Endothelial cell of umbilical vein (primary cell): Measurements from ENCODE around the gene TMPRSS6. TPM values are rescaled to one million over a fixed set of nuclear protein-coding genes. Genes with fewer than 3 reads are reported as not detected.

ENCODE experiments used
- Bru-seq: library from RNA; stranded (reverse); fragments of 400-500 nt; gene quantifications from one replicate; lab custom pipeline; 2021; lab: Mats Ljungman, UMichigan
- BruChase-seq, 2 experiments: library from RNA; stranded (reverse); fragments of 400-500 nt; gene quantifications; one replicate each; lab custom pipeline; 2021; lab: Mats Ljungman, UMichigan
- BruUV-seq: library from RNA; stranded (reverse); fragments of 400-500 nt; replicated peaks from 2 replicates; lab custom pipeline; 2021; lab: Mats Ljungman, UMichigan
- CTCF ChIA-PET: fragments of 300-600, 350-600 bp; sonication (Branson Sonifier 250); formaldehyde crosslinking; loops from one replicate; lab custom pipeline; 2021; ENCODE audit warnings: antibody characterized with exemption, inconsistent platforms; lab: Charles Lee
- POLR2A ChIA-PET: fragments of 300-600, 350-600 bp; sonication (Branson Sonifier 250); formaldehyde crosslinking; loops from one replicate; lab custom pipeline; 2021; ENCODE audit warnings: antibody characterized with exemption, inconsistent platforms; lab: Charles Lee
- DNase-seq: peaks from one replicate; pipeline ENCODE4 v3.0.0-alpha.2; 2011; ENCODE audit warnings: low read depth, low spot score
- FAIRE-seq: peaks from 2 replicates; lab custom pipeline; 2011; peaks lifted over from hg19 to GRCh38; lab: Jason Lieb, UNC
- H2AFZ ChIP-seq: 2 replicates; pipeline ENCODE4 v1.6.0; 2012; ENCODE audit warnings: low read depth, low read length, control low read depth, inconsistent platforms
- H3K27ac ChIP-seq: 2 replicates; pipeline ENCODE4 v1.5.1; 2011; ENCODE audit warnings: low read depth, mild to moderate bottlenecking, control low read depth, low read length, moderate library complexity; ENCODE audit not compliant: insufficient read depth
- H3K27me3 ChIP-seq, 2 experiments: 2 replicates each; pipeline versions ENCODE4 v1.6.0 to v1.6.1; 2011; ENCODE audit warnings: low read length in 2 of 2, mixed read lengths in 1 of 2; ENCODE audit not compliant: control insufficient read depth in 2 of 2, insufficient read depth in 2 of 2
- H3K36me3 ChIP-seq, 2 experiments: 2 replicates in 1 of 2; 3 replicates in 1 of 2; pipeline ENCODE4 v1.5.1; 2011; ENCODE audit warnings: low read length in 2 of 2, mild to moderate bottlenecking in 1 of 2, moderate library complexity in 1 of 2; ENCODE audit not compliant: control insufficient read depth in 2 of 2, insufficient read depth in 2 of 2; ENCODE audit errors: extremely low read depth in 1 of 2
- H3K4me1 ChIP-seq: 3 replicates; pipeline ENCODE4 v1.5.1; 2011; ENCODE audit warnings: mild to moderate bottlenecking, low read length; ENCODE audit not compliant: control insufficient read depth, insufficient read depth; ENCODE audit errors: extremely low read depth
- H3K4me2 ChIP-seq: 2 replicates; pipeline ENCODE4 v1.6.1; 2011; ENCODE audit warnings: low read length, control low read depth, mixed read lengths; ENCODE audit not compliant: insufficient read depth
- H3K4me3 ChIP-seq, 3 experiments: fragments of 200-600 bp in 1 of 3; sonication (generic), shearing (Covaris generic) in 1 of 3; replicated peaks in 1 of 3; 2 replicates each; pipeline ENCODE4 v1.5.1; 2011 to 2016; ENCODE audit warnings: control low read depth in 3 of 3, low read length in 3 of 3, mild to moderate bottlenecking in 2 of 3, inconsistent platforms in 1 of 3, low read depth in 1 of 3, moderate library complexity in 1 of 3; ENCODE audit not compliant: insufficient read depth in 1 of 3
- H3K79me2 ChIP-seq: 2 replicates; pipeline ENCODE4 v1.6.0; 2012; ENCODE audit warnings: low read length, inconsistent platforms; ENCODE audit not compliant: control insufficient read depth, insufficient read depth
- H3K9ac ChIP-seq: replicated peaks from 2 replicates; pipeline ENCODE3; 2011; ENCODE audit warnings: low read length, control low read depth; ENCODE audit not compliant: insufficient read depth; ENCODE audit errors: extremely low read depth
- H3K9me1 ChIP-seq: replicated peaks from 3 replicates; pipeline ENCODE4 v1.6.0; 2011; ENCODE audit warnings: mild to moderate bottlenecking, low read length; ENCODE audit not compliant: control insufficient read depth, insufficient read depth; ENCODE audit errors: extremely low read depth
- H3K9me3 ChIP-seq: replicated peaks from 2 replicates; pipeline ENCODE4 v1.5.1; 2012; ENCODE audit warnings: low read length, inconsistent platforms; ENCODE audit not compliant: control insufficient read depth, insufficient read depth
- H4K20me1 ChIP-seq: replicated peaks from 2 replicates; pipeline ENCODE3; 2011; ENCODE audit warnings: mild to moderate bottlenecking, low read length; ENCODE audit not compliant: control insufficient read depth, insufficient read depth; ENCODE audit errors: extremely low read depth
- CTCF ChIP-seq, 2 donors: IDR thresholded peaks; 1 replicate in 1 of 2; 2 replicates in 1 of 2; pipeline ENCODE4 v1.5.1; 2011; ENCODE audit warnings: low read length in 2 of 2, mild to moderate bottlenecking in 2 of 2, moderate library complexity in 2 of 2, control low read depth in 1 of 2, inconsistent platforms in 1 of 2, low read depth in 1 of 2; ENCODE audit not compliant: insufficient read depth in 1 of 2; ENCODE audit errors: extremely low read depth in 1 of 2
- EZH2 ChIP-seq: IDR thresholded peaks from 2 replicates; pipeline ENCODE4 v1.6.1; 2012; ENCODE audit warnings: borderline replicate concordance, low read depth, mild to moderate bottlenecking, moderate library complexity, low read length, inconsistent platforms; ENCODE audit not compliant: severe bottlenecking
- FOS ChIP-seq: IDR thresholded peaks from 2 replicates; pipeline ENCODE4 v1.6.1; 2011; ENCODE audit warnings: mild to moderate bottlenecking, low read length, moderate library complexity, borderline replicate concordance; ENCODE audit not compliant: insufficient read depth
- GATA2 ChIP-seq: IDR thresholded peaks from 2 replicates; pipeline ENCODE4 v1.7.0; 2011; ENCODE audit warnings: low read depth, mild to moderate bottlenecking, moderate library complexity, mixed read lengths, low read length; ENCODE audit not compliant: insufficient read length, insufficient read depth
- JUN ChIP-seq: IDR thresholded peaks from 2 replicates; pipeline ENCODE4 v1.6.1; 2011; ENCODE audit warnings: borderline replicate concordance, low read depth; ENCODE audit not compliant: insufficient read length, insufficient read depth
- MAX ChIP-seq: IDR thresholded peaks from 2 replicates; pipeline ENCODE4 v1.6.1; 2011; ENCODE audit not compliant: insufficient read depth, insufficient read length
- MYC ChIP-seq: IDR thresholded peaks from one replicate; pipeline ENCODE4 v1.6.1; 2011; ENCODE audit warnings: mild to moderate bottlenecking, low read depth, low read length
- POLR2A ChIP-seq: IDR thresholded peaks from 2 replicates; pipeline ENCODE4 v1.6.1; 2012; ENCODE audit warnings: low read depth, mild to moderate bottlenecking, control low read depth, low read length
- POLR2AphosphoS5 ChIP-seq: IDR thresholded peaks from 2 replicates; pipeline ENCODE4 v1.6.1; 2012; ENCODE audit warnings: low read depth, mild to moderate bottlenecking, control low read depth, low read length, moderate library complexity; ENCODE audit not compliant: insufficient read depth
- dilution Hi-C: fragments of 300-500 bp; cut with MboI; formaldehyde crosslinking; loops from one replicate; pipeline ENCODE4 v1.15.0; 2019; ENCODE audit warnings: low sequenced_read_pairs; ENCODE audit not compliant: extremely low pct_ligation_motif_present
- intact Hi-C: fragments of 100-400 bp; cut with micrococcal nuclease; formaldehyde crosslinking; loops from one replicate; pipeline ENCODE4 v1.10.0; 2022
- long read RNA-seq: library from polyadenylated mRNA; stranded (forward); transcript quantifications from one replicate; pipeline ENCODE4 v2.0.0, GENCODE V29; 2021
- polyA minus RNA-seq, 3 experiments: library from RNA; depleted of rRNA, polyadenylated mRNA; stranded (reverse); fragments of >200 nt; gene quantifications; 1 replicate in 1 of 3; 2 replicates in 2 of 3; pipeline ENCODE4 v1.2.3, GENCODE V29; 2011
- polyA plus RNA-seq, 4 experiments: library from polyadenylated mRNA; depleted of rRNA in 3 of 4; stranded (reverse) in 3 of 4; unstranded in 1 of 4; fragments of >200 nt; gene quantifications; 2 replicates each; pipeline versions ENCODE4 v1.2.1 to v1.2.3, GENCODE V29; 2011 to 2012; ENCODE audit warnings: missing spikeins in 1 of 4
- total RNA-seq: library from RNA; stranded (reverse); gene quantifications from 2 replicates; pipeline ENCODE4 v1.2.3, GENCODE V29; 2021

Gene TMPRSS6
- not detected in 2 replicates for total RNA-seq
- polyA plus RNA-seq: not detected in 2 replicates
- polyA plus RNA-seq (2011; cell fraction: cytosol; rRNA removed): not detected in 2 replicates
- polyA plus RNA-seq (2011; cell fraction: nucleus; rRNA removed): not detected in 2 replicates
- polyA plus RNA-seq (2012): 0.05 and 0.13 TPM in 2 replicates
- polyA minus RNA-seq: not detected in 2 replicates
- not detected for polyA minus RNA-seq (2011; cell fraction: cytosol; rRNA and poly(A)+ RNA removed)
- not detected in 2 replicates for polyA minus RNA-seq (2011; cell fraction: nucleus; rRNA and poly(A)+ RNA removed)
- not detected for Bru-seq, nascent RNA
- not detected for BruChase-seq, experiment 1, labeled RNA remaining after a 6-hour chase
- BruChase-seq, experiment 2, labeled RNA remaining after a 2-hour chase: percentile 3 among the genes with signal in this experiment
- long read RNA-seq: 0 reads

- POLR2A ChIA-PET: no interaction called here
These were observed at the start of gene TMPRSS6 for GRCh38 chr22:37109242-37109917. TSS of gene TMPRSS6 (minus strand) at chr22:37109713. CDS start at chr22:37103417, 6,296 bp downstream.

More at GRCh38 chr22:37109242-37109917, at the start of gene TMPRSS6:
- Histone ChIP-seq H3K4me1 (no peaks in the 10 kb centered on the region), H3K9me1 (no peaks in the 10 kb centered on the region), H3K9me3 (no peaks in the 10 kb centered on the region), H3K9ac (no peak within 1 kb of the TSS), H3K79me2 (no peaks in the 10 kb centered on the region), H3K27ac (no peak within 1 kb of the TSS), H4K20me1 (no peaks in the 10 kb centered on the region), H2AFZ (no peak within 1 kb of the TSS), H3K4me3 (no peak within 1 kb of the TSS), H3K4me2 (no peak within 1 kb of the TSS), H3K36me3 (no peaks in the 10 kb centered on the region), H3K27me3 (peaks cover 0 to 1% of the 10 kb centered on the region in 2 experiments)
- DNase-seq (no peak), FAIRE-seq (no peak)
- TF ChIP-seq CTCF (IDR thresholded peaks at IDR 0.05; ENCODE audit: extremely low read depth in 1 of 2, insufficient read depth in 1 of 2, low read depth in 1 of 2, low read length in 2 of 2) (no peak), GATA2 (no peak), FOS (no peak), POLR2AphosphoS5 (no peak), EZH2 (no peak), MYC (no peak), MAX (no peak), POLR2A (no peak), JUN (no peak)
- dilution Hi-C loops: no loop called here
- BruUV-seq: no TSS peak
- intact Hi-C loops: no loop called here
- CTCF ChIA-PET: no interaction called here
